A673 (cell line): ENCODE results near the gene SLC5A1.
"Not testable (repeated sequence)": the region's sequence is repeated elsewhere in the genome, so short reads cannot be mapped to it uniquely, and the experiment has no call there.

ENCODE experiments used
- CTCF ChIP-seq: fragments of 300-800, 200-600 bp; sonication (generic); conservative IDR thresholded peaks from 2 replicates; pipeline ENCODE4 v1.5.1; 2017; ENCODE audit warnings: low read depth, mild to moderate bottlenecking, antibody characterized with exemption, low read length, moderate library complexity, mixed read lengths
- EZH2 ChIP-seq: fragments of 200-600 bp; sonication (generic); IDR thresholded peaks from 2 replicates; pipeline ENCODE4 v1.6.1; 2017; ENCODE audit warnings: borderline replicate concordance, low read depth, mild to moderate bottlenecking, mixed read lengths, antibody characterized with exemption, low read length; ENCODE audit not compliant: poor library complexity, severe bottlenecking

- TF ChIP-seq EZH2, CTCF: not testable (repeated sequence)
These were observed 95.5 kb downstream of the SLC5A1 start for GRCh38 chr22:32138576-32138975.
